Brain microvascular endothelial cell (primary cell): ENCODE measurements around the gene TGM2.
A peak's percentile ranks its signal among the peaks of the same experiment; 100 is the strongest.

Source experiments
- DNase-seq: peaks from one replicate; pipeline ENCODE4 v3.0.0-alpha.2; 2020
- H3K27ac ChIP-seq: fragments of 250-450 bp; sonication (Bioruptor Pico); 2 replicates; pipeline ENCODE4 v1.5.1; 2020; ENCODE audit warnings: mild to moderate bottlenecking, moderate library complexity
- H3K27me3 ChIP-seq: fragments of 250-450 bp; sonication (Bioruptor Pico); replicated peaks from 2 replicates; pipeline ENCODE4 v1.5.1; 2020; ENCODE audit warnings: mild to moderate bottlenecking
- H3K36me3 ChIP-seq: fragments of 250-450 bp; sonication (Bioruptor Pico); replicated peaks from 2 replicates; pipeline ENCODE4 v1.5.1; 2020; ENCODE audit warnings: mild to moderate bottlenecking
- H3K4me3 ChIP-seq: 2 replicates; pipeline ENCODE4 v1.5.1; 2011; ENCODE audit warnings: low read depth, mild to moderate bottlenecking, control low read depth, low read length, moderate library complexity
- CTCF ChIP-seq: IDR thresholded peaks from 2 replicates; pipeline ENCODE4 v1.5.1; 2011; ENCODE audit warnings: low read depth, mild to moderate bottlenecking, moderate library complexity, low read length, control low read depth, inconsistent platforms; ENCODE audit errors: missing control alignments
- in situ Hi-C: cut with HindIII; loops from 2 replicates; pipeline ENCODE4 v1.10.0; 2017; ENCODE audit warnings: low sequenced_read_pairs, low pct_ligation_motif_present

Gene TGM2

GRCh38 chr20:38112261-38112929, 52.7 kb downstream of the TGM2 start:
- no peak overlapping the region for H3K27ac ChIP-seq
- H3K36me3 ChIP-seq = no peaks in the 10 kb centered on the region
- TF ChIP-seq CTCF = no peak
- H3K27me3 ChIP-seq = no peaks in the 10 kb centered on the region
- DNase-seq = no peak
- H3K4me3 ChIP-seq = no peak overlapping the region
- in situ Hi-C loops = no loop called here

- TF ChIP-seq CTCF = no peak
- no peak for DNase-seq
- Histone ChIP-seq H3K36me3 (no peaks in the 10 kb centered on the region), H3K27ac (peak overlapping the region; percentile 82), H3K27me3 (no peaks in the 10 kb centered on the region), H3K4me3 (no peak overlapping the region)
- in situ Hi-C loops = no loop called here
Observed at GRCh38 chr20:38111366-38112232, 53.5 kb downstream of the TGM2 start.

DNA sequence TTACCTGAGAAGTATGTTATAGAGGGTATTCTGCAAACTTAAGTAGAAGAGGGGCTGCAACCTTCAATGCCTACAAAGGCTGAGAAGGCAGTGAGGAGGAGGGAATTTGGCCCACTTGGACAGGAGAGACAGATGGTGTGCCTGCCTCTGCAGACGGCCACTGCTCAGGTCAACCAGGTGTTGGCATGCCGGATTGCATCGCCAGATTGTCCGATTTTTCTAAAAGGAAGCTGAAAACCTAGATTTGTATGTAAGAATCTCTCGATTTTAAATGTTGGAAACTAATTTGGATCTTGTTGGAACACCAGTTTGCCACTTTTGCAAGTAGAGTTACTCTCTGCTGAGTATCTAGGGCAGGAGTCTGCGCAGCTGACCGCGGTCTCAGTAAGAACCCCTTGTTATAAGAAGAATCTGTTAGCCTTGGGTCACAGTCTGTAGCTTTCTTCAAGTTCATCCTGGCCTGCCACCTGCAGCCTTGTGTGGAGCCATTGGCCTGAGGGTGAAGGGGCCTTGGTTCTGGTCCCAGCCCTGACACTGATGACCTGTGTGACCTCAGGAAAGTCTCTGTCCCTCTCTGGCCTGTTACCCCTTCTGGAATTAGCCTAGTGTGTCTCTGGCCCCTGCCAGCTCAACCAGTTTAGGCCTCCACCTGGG, 54.4 kb downstream of the TGM2 start:
- H3K27ac ChIP-seq = peak overlapping the region; percentile 82
- H3K4me3 ChIP-seq = no peak overlapping the region
- no peaks in the 10 kb centered on the region for H3K36me3 ChIP-seq
- no peak for DNase-seq
- no peaks in the 10 kb centered on the region for H3K27me3 ChIP-seq
- in situ Hi-C loops = no loop called here
- TF ChIP-seq CTCF = no peak

- Histone ChIP-seq H3K27ac (peak overlapping the region; percentile 82), H3K36me3 (no peaks in the 10 kb centered on the region), H3K4me3 (no peak overlapping the region), H3K27me3 (no peaks in the 10 kb centered on the region)
- TF ChIP-seq CTCF = no peak
- peak; percentile 99 for DNase-seq
- in situ Hi-C loops = no loop called here
Observed at GRCh38 chr20:38109591-38110524, 55.2 kb downstream of the TGM2 start.

DNA sequence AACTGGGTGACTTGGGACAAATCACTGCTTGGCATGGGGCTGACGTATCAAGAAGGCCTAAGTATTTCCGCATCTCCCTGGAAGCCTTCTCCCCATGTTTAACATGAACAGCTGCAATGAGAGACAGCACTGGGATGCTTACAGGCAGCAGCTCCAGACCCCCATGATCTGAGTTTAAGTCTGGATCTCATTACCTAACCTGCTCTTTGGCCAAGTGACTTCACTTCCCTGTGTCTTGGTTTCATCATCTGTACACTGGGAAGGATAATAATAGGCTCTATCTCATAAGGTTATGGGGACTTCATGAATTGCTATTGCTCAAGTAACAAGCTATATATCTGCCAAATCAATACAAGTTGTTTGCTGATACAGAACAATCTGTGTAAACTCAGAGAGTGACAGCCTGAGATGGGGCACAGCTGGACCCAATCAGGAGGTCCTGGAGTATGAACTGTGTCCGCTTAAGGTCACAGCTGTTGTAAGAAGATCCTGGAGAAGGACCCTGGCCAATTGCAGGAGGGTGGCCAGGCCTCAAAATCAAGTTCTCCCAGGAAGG, 56.0 kb downstream of the TGM2 start:
- H3K27ac ChIP-seq = peak overlapping the region; percentile 82
- TF ChIP-seq CTCF = no peak
- DNase-seq = no peak
- H3K4me3 ChIP-seq = no peak overlapping the region
- H3K36me3 ChIP-seq = no peaks in the 10 kb centered on the region
- H3K27me3 ChIP-seq = no peaks in the 10 kb centered on the region
- in situ Hi-C loops = no loop called here
